ENCODE data around the gene PRLR. TPM values are rescaled to one million over a fixed set of nuclear protein-coding genes. Genes with fewer than 3 reads are reported as not detected.

The PRLR gene
- total and polyA plus RNA-seq, 10 of the 15 experiments (the other 5 are each of a cell fraction or from before 2014, with no cell fraction given) = 0.03 to 8.1 (median 0.20) TPM

DNA sequence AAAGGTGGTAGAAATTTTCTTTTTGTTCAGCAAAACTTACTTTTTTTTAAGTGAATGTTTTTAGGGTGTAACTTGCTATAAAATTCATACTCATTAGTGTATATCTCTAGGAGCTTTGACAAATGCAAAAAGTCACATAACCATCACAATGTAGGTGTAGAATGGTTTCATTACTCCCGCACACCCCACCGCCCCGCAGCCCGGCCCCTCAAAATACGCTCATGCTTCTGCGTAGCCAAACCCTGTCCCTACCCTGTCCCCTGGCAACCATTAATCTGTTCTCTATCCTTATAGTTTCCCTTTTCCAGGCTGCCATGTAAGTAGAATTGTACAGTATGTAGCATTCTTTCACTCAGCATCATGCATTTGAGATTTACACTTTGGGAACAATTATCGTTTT is 9.2 kb upstream of the PRLR start:
- DNase-seq (ENCODE audit: low read depth, low spot score) (no peak), ATAC-seq (no peak), FAIRE-seq (no peak)
- Histone ChIP-seq H3K36me3 (ENCODE audit: control insufficient read depth in 2 of 2, insufficient read depth in 2 of 2, low read length in 1 of 2) (no peaks in the 10 kb centered on the region), H3K4me1 (ENCODE audit: control insufficient read depth, insufficient read depth, low read length) (no peaks in the 10 kb centered on the region), H3K4me2 (ENCODE audit: control insufficient read depth, insufficient read depth) (no peak overlapping the region), H3K27me3 (replicated peaks in 1 of 2; ENCODE audit: control insufficient read depth in 2 of 2, insufficient read depth in 2 of 2, low read length in 1 of 2) (no peaks in the 10 kb centered on the region), H3K4me3 (no peak overlapping the region), H2AFZ (ENCODE audit: control insufficient read depth, low read depth, low read length) (no peak overlapping the region), H3K9ac (ENCODE audit: control insufficient read depth, insufficient read depth, low read length) (no peak overlapping the region), H4K20me1 (ENCODE audit: control insufficient read depth, insufficient read depth) (no peaks in the 10 kb centered on the region), H3K79me2 (ENCODE audit: control insufficient read depth, insufficient read depth, low read length) (no peaks in the 10 kb centered on the region), H3K27ac (ENCODE audit: control insufficient read depth, insufficient read depth) (no peak overlapping the region), H3K9me3 (replicated peaks; ENCODE audit: control insufficient read depth, insufficient read depth, low read length) (no peaks in the 10 kb centered on the region)
- intact Hi-C loops (cut with micrococcal nuclease; ENCODE audit: unreplicated experiment) = no loop called here
- ChIA-PET CTCF (interaction anchor here (1.2 to 1.5 kb wide), 2 partner anchors 9 to 197 kb away, joined by 3 to 5 read pairs; partner anchors contain the start of gene PRLR), POLR2A (interaction anchor here (1.4 to 3.4 kb wide), 3 partner anchors 10 to 62 kb away, joined by 3 to 13 read pairs (median 6); partner anchors contain the start of gene PRLR), SMC1A (ENCODE audit: uncharacterized antibody, unreplicated experiment) (interaction anchor here (0.6 to 3.4 kb wide), 6 partner anchors 9 to 197 kb away, joined by 3 to 32 read pairs (median 4); partner anchors contain the start of gene PRLR), RAD21 (ENCODE audit: unreplicated experiment) (interaction anchor here (0.6 to 4.0 kb wide), 9 partner anchors 8 to 197 kb away, joined by 3 to 26 read pairs (median 7); partner anchors contain the start of gene PRLR)
- in situ Hi-C loops (cut with MboI) = no loop called here
- WGBS (ENCODE audit: insufficient coverage, insufficient replicate concordance, low lambda C conversion rate, missing lambda C conversion rate) = 73% methylated on average over 7 of the region's 7 CpGs
- BruUV-seq (replicated peaks) = no TSS peak
- TF ChIP-seq LARP7 (IDR thresholded peaks at IDR 0.05) (no peak), MTA3 (IDR thresholded peaks at IDR 0.05; ENCODE audit: borderline replicate concordance, low read length) (no peak), JUND (IDR thresholded peaks at IDR 0.05; ENCODE audit: low read depth, low read length) (no peak), SP1 (IDR thresholded peaks at IDR 0.05; ENCODE audit: low read depth, low read length) (no peak), RELA (IDR thresholded peaks at IDR 0.05; ENCODE audit: borderline replicate concordance, partially characterized antibody) (no peak), ESRRA (IDR thresholded peaks at IDR 0.05; ENCODE audit: low read length) (no peak), HDGF (IDR thresholded peaks at IDR 0.05) (no peak), RUNX3 (IDR thresholded peaks at IDR 0.05; ENCODE audit: low read length) (no peak), SMAD1 (IDR thresholded peaks at IDR 0.05; ENCODE audit: low read depth, partially characterized antibody) (no peak), ZBTB4 (CRISPR knock-in tag; IDR thresholded peaks at IDR 0.05) (no peak), DPF2 (IDR thresholded peaks at IDR 0.05) (no peak)
